Stimulated activated CD8-positive, alpha-beta memory T cell treated with anti-CD3 and anti-CD28 coated beads, Interleukin-4, amount 100 ng/mL, for 4 hours (primary cell): ENCODE measurements around the gene IFNA10.
"Not testable (repeated sequence)": the region's sequence is repeated elsewhere in the genome, so short reads cannot be mapped to it uniquely, and the experiment has no call there.

ENCODE experiments used
- DNase-seq, 2 donors: peaks; one replicate each; pipeline ENCODE4 v3.0.0-alpha.2; 2020; ENCODE audit warnings: low read depth in 2 of 2, low spot score in 1 of 2

The IFNA10 gene

GRCh38 chr9:21207043-21207442 is at the start of gene IFNA10:
Gene IFNA10 (minus strand): TSS chr9:21207143. CDS start chr9:21207097, 46 bp downstream.
- DNase-seq: not testable (repeated sequence)

DNA sequence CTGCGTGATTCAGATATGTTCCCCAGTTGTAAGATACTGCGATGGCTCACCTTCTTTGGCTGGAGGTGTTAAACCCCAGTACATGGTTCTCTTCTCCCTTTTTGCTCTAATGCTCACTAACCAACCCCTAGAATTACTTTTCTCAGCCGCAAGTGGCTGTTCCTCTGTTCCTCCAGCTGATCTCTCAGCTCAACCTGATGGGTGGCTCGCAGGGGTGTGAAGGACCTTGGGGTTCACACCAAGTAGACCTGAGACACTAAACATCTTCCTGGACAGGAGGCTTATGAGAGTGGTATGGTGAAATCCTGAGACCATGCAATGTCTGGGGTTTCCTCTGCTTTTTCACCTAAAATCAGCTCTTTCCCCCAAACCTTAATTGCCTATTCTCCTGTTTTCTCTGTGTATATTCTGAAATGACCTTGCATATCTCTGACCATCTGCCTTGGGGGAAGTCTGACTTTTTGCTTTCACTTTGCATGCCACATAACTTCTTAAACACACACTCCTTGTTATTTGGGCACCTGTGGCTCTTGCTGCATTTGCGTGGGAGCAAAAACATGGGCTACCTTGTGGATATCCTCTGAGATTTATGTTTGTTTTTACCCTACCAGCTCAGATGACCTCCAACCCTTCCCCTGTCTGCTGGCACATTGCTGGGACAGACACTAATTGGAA is 48.7 kb upstream of the IFNA10 start:
- no peak for DNase-seq

DNA sequence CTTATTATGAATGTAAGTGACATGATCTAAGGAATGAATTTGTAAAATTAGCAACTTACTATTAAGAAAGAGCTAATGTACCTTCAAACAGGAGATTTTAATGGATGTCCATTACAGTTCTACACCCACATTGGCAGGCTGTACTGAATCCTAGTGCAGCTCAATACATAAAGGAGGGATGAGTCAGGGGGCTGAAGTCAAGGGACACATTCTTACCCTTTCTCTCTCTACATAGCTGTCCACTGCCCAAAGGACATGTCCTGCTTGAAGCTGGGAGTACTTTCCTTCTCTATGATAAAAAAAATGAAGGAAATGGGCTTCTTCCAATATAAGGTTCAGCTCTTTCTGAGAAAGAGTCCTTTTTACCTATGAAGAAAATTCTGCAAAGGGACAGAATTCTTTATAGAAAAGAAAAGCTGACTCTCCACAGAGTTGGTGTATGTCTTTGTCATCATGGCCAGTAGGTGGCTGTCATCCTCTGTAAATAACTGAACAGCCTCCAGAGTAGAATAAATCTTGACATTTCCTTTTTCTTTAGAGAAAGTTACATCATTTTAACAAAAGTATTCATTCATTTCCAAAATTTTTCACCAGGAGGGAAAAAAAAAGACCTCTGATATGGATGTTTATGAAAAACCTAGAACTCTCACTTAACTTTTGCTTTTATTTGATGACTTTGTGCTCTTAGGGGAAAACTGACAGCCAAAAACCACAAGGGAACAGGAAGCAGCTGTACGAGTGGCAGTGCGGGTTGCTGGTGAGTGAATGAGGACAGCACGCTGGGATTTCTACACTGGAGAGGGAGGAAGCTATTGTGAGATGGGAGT is 46.0 kb upstream of the IFNA10 start:
- DNase-seq: no peak

DNA sequence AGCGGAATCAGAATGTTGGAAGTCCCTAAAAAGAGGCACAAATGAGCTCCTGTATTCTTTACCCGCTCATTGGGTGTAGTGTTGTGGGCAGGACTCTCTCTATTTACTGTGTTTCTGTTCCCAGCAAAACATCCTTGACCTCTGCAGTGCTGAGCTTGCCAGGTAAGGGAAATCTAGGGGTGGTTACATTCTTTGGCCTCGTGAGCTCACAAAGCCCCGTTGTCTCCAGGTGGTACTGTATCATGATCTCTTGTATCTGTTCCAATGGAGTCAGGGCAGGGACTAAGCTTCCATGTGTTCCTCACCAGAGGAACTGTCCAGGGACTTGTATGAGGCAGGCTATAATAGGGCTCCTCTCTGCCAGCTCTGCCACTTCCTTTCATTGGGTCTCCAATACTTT is 44.7 kb upstream of the IFNA10 start:
- DNase-seq: no peak

DNA sequence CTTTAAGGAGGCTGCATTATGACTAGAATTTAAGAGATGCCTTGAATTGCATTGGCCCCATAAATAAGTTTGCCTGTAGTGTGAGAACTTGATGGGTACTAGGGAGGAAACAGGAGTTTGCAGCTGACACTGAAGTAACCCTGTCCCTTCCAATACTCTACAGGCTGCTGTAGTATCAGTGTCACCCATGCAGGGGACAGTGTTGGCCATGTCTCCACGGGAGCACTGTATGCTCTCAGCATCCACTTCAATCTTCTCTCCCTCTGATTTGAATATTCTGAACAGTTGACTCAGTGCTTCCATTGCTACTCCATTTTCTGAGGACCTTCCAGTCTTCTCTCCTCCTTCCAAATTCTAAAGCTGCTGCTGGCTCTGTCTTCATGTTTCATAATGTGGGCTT is 44.2 kb upstream of the IFNA10 start:
- DNase-seq: no peak

DNA sequence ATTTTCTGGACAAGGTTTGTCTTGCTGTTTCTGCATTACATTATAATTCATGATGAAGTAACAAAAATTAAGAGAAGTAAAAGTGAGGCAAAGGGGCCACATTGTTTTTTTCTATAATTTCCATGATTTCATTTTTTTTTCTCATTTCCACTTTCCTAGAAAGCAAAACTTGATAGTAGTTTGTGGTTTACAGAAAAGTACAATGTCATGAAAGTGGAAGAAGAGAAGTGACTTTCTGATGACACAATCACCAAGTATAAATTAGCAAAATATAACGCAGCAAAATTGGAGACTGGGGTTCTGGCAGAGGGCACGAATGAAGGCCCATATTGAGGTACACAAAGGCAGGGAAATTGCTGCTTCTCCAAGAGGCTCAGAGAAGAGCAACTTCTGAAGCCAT is 37.9 kb upstream of the IFNA10 start:
- no peak for DNase-seq

DNA sequence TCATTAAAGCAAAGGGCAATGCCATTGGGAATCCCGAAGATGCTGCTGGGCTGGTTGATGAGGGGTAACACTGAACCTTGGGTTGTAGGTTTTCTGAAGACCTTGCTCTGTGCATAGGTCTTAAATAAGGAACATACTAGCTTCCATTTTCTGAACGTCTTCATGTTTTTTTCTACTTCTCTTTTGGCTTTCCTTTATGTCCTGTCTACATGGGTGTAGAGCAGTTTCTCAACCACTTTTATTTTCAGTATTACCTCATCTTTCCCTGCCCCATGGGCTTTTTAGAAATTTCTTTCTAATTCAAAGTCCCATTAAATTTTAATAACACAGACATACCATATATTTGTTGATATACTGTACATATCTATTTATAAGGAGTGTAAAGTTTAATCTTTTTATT is 33.0 kb upstream of the IFNA10 start, which contains the start of gene IFNA14:
Gene IFNA14 (minus strand): TSS at position 95 of the 400 bp plus-strand sequence. CDS start 70 bp downstream, at position 25.
- DNase-seq: no peak

DNA sequence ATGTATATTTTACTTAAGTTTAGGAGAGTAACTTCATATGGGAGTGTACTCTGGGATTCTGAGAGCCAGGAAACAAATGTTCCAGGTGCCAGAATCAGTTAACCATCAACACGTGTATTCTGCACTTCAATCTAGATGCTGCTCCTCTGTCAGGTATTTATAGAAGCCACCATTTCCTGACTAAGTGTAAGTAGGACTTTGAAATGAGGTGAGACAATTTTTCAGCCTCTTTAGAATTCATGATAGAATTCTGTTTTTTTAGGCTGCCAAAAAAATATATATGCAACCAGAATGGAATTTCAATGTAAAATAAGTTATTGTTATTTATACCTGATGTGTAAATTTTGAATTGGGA is 29.4 kb upstream of the IFNA10 start:
- DNase-seq: not testable (repeated sequence)

GRCh38 chr9:21235468-21236359 is 28.8 kb upstream of the IFNA10 start:
- not testable (repeated sequence) for DNase-seq

- no peak for DNase-seq
These were observed 27.3 kb upstream of the IFNA10 start for GRCh38 chr9:21234153-21234687.

- no peak for DNase-seq
These were observed 26.3 kb upstream of the IFNA10 start for GRCh38 chr9:21233258-21233657.

DNA sequence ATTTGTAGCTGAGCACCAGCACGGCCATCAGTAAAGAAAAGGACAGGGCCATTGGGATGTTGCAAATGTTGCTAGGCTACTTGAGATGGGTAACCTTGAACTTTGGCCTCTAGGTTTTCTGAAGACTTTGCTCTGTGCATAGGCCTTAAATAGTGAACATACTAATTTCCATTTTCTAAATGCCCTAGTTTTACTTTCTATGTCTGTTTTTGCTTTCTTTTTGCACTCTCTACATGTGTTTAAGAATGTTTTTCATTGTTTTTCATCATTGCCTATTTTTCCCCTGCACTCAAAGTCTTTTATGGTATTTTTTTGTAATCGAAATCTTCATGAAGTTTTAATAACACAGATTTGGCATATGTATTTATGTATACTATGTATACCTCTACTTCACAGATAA is 21.2 kb upstream of the IFNA10 start, which contains the start of gene IFNA17:
Gene IFNA17 (minus strand): TSS at position 101 of the 400 bp plus-strand sequence. CDS start 49 bp downstream, at position 52.
- no peak for DNase-seq

GRCh38 chr9:21217211-21217610 is 10.3 kb upstream of the IFNA10 start, which contains the start of gene IFNA16:
Gene IFNA16 (minus strand): TSS chr9:21217311. CDS start chr9:21217305, 6 bp downstream.
- DNase-seq: not testable (repeated sequence)

DNA sequence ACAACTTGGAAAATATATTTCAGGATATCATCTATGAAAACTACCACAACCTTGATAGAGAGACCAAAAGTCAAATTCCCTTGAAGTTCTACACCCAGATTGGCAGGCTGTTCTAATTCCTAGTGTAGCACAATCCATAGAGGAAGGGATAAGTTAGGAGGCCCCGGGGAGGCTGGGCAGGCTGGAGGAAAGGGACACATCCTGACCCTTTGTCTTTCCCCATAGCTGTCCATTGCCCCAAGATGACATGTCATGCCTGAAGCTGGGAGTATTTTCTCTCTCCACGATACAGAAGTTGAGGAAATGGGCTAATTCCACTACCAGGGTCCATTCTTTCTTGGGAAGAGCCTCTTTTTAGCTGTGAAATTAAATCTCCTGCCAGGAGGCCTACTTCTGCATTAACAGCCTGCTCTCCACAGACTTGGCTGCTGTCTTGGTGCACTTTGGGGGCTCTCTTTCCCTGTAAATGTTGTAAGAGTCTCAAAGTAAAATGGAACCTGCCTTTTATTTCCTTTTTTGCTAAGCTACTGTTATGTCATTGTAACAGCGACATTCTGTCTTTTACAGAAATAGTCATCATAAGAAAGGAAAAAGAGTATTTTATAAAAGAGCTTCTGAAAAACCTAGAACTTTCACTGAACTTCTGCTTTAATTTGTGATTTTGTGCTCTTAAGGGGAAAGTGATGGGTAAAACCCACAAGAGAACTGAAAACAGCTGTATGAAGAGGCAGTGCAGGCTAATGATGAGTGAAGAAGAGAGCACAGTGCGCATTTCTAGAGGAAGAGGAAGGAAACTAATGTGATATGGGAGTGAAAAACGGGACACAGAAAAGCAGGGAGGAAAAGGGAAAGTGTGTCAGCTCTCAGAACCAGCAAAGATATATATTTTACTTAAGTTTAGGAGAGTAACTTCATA is 6.7 kb upstream of the IFNA10 start:
- DNase-seq: not testable (repeated sequence)

GRCh38 chr9:21212160-21212559 is 5.2 kb upstream of the IFNA10 start:
- not testable (repeated sequence) for DNase-seq

GRCh38 chr9:21210782-21211181 is 3.8 kb upstream of the IFNA10 start:
- not testable (repeated sequence) for DNase-seq

DNA sequence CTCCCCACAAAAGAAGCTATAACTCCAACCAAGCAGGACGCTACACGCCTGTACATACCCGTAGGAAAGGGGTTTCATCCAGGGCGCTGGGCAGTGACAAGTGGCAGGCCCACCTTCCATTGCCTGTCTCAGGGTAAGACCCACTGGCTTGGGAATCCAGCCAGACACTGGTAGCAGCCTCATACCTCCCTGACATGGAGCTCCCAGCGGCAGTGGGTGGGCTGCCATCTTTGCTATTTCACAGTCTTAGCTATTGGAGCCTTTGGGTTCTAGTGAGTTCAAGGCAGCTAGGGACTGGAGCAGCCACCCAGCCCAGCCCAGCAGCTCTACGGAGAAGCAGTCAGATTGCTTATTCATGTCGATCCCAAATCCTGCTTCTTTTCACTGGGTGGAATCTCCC is 3.4 kb upstream of the IFNA10 start:
- DNase-seq: no peak

DNA sequence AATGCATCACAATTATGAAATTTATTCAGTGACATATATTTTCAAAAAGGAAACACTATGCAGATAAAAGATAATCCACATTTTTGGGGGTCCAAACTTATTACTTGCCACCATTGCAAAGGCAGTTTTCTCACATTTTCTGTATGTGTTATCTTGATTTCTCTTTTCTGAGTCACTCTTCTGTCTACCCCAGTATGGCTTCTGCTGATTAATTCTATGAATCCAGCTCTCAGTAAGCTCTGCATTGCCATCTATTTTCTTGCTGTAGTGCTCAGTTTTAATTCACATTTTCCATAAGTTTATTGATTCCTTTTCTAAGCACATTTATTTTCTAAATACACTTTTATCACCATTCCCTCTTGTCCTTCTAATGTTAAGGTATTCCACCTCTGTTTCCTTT is 1.7 kb downstream of the IFNA10 start:
- no peak for DNase-seq

DNA sequence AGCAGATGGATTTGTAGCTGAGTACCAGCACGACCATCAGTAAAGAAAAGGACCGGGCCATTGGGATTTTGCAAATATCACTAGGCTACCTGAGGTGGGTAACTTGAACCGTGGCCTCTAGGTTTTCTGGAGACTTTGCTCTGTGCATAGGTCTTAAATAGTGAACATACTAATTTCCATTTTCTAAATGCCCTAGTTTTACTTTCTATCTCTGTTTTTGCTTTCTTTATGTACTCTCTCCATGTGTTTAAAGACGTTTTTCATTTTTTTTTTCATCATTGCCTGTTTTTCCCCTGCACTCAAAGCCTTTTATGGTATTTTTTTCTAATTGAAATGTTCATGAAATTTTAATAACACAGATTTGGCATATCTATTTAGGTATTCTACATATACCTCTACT is 4.8 kb downstream of the IFNA10 start, which contains the start of gene IFNA7:
Gene IFNA7 (minus strand): TSS at position 101 of the 400 bp plus-strand sequence. CDS start 40 bp downstream, at position 61.
- not testable (repeated sequence) for DNase-seq
